ENCODE results near the gene AFTPH.
"Not testable (repeated sequence)": the region's sequence is repeated elsewhere in the genome, so short reads cannot be mapped to it uniquely, and the experiment has no call there.

GRCh38 chr2:64530946-64531345 is 6.8 kb downstream of the AFTPH start:
- TF ChIP-seq CTCF, POLR2A (IDR thresholded peaks at IDR 0.05): not testable (repeated sequence)
